ENCODE measurements around the gene ZNF438. TPM values are rescaled to one million over a fixed set of nuclear protein-coding genes. Genes with fewer than 3 reads are reported as not detected.

Gene ZNF438
- total RNA-seq, 2 donors from 2014 or later, result 2.6 to 3.0 TPM

DNA sequence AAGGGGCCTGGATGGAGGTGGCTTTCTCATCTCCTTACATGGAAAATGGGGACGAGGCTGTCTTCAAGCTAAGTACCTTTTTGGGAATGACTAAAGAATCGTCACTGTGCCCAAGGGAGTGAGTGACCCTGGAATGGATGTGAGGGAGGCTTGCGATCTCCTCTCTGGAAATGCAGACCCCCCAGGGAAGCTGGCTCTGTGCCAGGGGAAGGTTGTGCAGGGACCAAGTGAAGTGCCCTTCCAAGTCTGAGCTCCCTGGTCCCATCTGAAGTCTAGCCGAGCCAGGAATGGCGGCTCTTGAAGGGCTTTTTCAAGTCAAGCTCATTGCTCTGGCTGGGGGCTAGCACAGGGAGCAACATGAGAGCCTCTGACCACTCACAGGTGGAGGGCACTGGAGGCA is 221.2 kb downstream of the ZNF438 start:
- H3K9me3 Mint-ChIP-seq, result peaks cover 16% of the 10 kb centered on the region
- no peak overlapping the region for H3K27ac Mint-ChIP-seq

DNA sequence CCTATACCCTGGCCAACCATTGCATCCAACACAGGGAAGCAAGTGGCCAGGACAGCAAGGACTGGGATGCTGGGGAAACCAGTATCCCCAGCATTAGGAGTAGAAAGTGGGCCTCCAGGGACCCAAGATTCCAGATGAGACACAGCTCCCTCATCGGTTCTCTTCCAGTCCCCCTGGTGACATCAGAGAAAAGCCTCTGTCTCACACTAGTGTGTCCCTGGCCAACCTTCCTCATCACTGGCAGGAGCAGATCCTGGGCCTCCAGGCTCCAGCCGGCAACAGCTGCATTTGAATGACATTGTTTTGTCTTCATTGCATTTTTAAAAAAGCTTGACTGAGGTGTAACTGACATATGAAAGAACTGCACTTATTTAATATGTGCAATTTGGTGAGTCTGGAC is 224.8 kb downstream of the ZNF438 start:
- H3K36me3 ChIP-seq (ENCODE audit: control insufficient read depth, insufficient read depth, low read length), result no peaks in the 10 kb centered on the region
- H3K9ac ChIP-seq (ENCODE audit: extremely low read depth, low read length, poor library complexity, severe bottlenecking), result no peak overlapping the region
- TF ChIP-seq, protein P1, sequence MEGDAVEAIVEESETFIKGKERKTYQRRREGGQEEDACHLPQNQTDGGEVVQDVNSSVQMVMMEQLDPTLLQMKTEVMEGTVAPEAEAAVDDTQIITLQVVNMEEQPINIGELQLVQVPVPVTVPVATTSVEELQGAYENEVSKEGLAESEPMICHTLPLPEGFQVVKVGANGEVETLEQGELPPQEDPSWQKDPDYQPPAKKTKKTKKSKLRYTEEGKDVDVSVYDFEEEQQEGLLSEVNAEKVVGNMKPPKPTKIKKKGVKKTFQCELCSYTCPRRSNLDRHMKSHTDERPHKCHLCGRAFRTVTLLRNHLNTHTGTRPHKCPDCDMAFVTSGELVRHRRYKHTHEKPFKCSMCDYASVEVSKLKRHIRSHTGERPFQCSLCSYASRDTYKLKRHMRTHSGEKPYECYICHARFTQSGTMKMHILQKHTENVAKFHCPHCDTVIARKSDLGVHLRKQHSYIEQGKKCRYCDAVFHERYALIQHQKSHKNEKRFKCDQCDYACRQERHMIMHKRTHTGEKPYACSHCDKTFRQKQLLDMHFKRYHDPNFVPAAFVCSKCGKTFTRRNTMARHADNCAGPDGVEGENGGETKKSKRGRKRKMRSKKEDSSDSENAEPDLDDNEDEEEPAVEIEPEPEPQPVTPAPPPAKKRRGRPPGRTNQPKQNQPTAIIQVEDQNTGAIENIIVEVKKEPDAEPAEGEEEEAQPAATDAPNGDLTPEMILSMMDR (conservative IDR thresholded peaks at IDR 0.05), result no peak
- no peaks in the 10 kb centered on the region for H3K9me3 ChIP-seq (ENCODE audit: control insufficient read depth, low read length)
- no peak overlapping the region for H3K27ac ChIP-seq (ENCODE audit: low read depth, low read length)
- DNase-seq, result no peak
- H3K27me3 ChIP-seq (ENCODE audit: control insufficient read depth, insufficient read depth, low read length, poor library complexity, severe bottlenecking), result no peaks in the 10 kb centered on the region
- peaks cover 16% of the 10 kb centered on the region for H3K9me3 Mint-ChIP-seq
- H3K27me3 Mint-ChIP-seq (ENCODE audit: insufficient read depth), result peaks cover 56% of the 10 kb centered on the region
- H3K4me1 Mint-ChIP-seq, result peaks cover 8% of the 10 kb centered on the region
- no peaks in the 10 kb centered on the region for H3K4me1 ChIP-seq (ENCODE audit: control insufficient read depth, insufficient read depth, low read length)
- no peaks in the 10 kb centered on the region for H3K36me3 Mint-ChIP-seq (ENCODE audit: low read depth)
- 84 to 88% methylated on average over 1 to 2 of the region's 2 CpGs for WGBS, 2 experiments (ENCODE audit: insufficient coverage in 1 of 2, insufficient read length in 1 of 2)
- H3K4me3 ChIP-seq (ENCODE audit: low read length), result no peak overlapping the region
- no peak overlapping the region for H3K27ac Mint-ChIP-seq
- no peak overlapping the region for H3K4me3 Mint-ChIP-seq

More for the DNA sequence above, 221.2 kb downstream of the ZNF438 start:
- DNase-seq, result no peak
- TF ChIP-seq, protein P1 (conservative IDR thresholded peaks at IDR 0.05), result no peak
- peaks cover 75% of the 10 kb centered on the region for H3K27me3 Mint-ChIP-seq (ENCODE audit: insufficient read depth)
- H3K36me3 Mint-ChIP-seq (ENCODE audit: low read depth), result no peaks in the 10 kb centered on the region
- peaks cover 16% of the 10 kb centered on the region for H3K27me3 ChIP-seq (ENCODE audit: control insufficient read depth, insufficient read depth, low read length, poor library complexity, severe bottlenecking)
- H3K4me1 Mint-ChIP-seq, result peaks cover 11% of the 10 kb centered on the region
- no peak overlapping the region for H3K4me3 Mint-ChIP-seq
- WGBS, 2 experiments (ENCODE audit: insufficient coverage in 1 of 2, insufficient read length in 1 of 2), result 92 to 100% methylated on average over 2 to 5 of the region's 5 CpGs
- H3K36me3 ChIP-seq (ENCODE audit: control insufficient read depth, insufficient read depth, low read length), result no peaks in the 10 kb centered on the region
- no peaks in the 10 kb centered on the region for H3K4me1 ChIP-seq (ENCODE audit: control insufficient read depth, insufficient read depth, low read length)
- no peaks in the 10 kb centered on the region for H3K9me3 ChIP-seq (ENCODE audit: control insufficient read depth, low read length)
- H3K27ac ChIP-seq (ENCODE audit: low read depth, low read length), result no peak overlapping the region
- no peak overlapping the region for H3K4me3 ChIP-seq (ENCODE audit: low read length)
- no peak overlapping the region for H3K9ac ChIP-seq (ENCODE audit: extremely low read depth, low read length, poor library complexity, severe bottlenecking)

- H3K4me1 Mint-ChIP-seq, result no peaks in the 10 kb centered on the region
- TF ChIP-seq, protein P1 (conservative IDR thresholded peaks at IDR 0.05), result no peak
- H3K4me3 ChIP-seq (ENCODE audit: low read length), result no peak overlapping the region
- H3K9me3 Mint-ChIP-seq, result peaks cover 16% of the 10 kb centered on the region
- H3K36me3 ChIP-seq (ENCODE audit: control insufficient read depth, insufficient read depth, low read length), result no peaks in the 10 kb centered on the region
- no peak for DNase-seq
- H3K9me3 ChIP-seq (ENCODE audit: control insufficient read depth, low read length), result no peaks in the 10 kb centered on the region
- 96% methylated on average over 9 of the region's 9 CpGs; no CpG with 5 or more reads in 1 of the 2 experiments for WGBS, 2 experiments (ENCODE audit: insufficient coverage in 1 of 2, insufficient read length in 1 of 2)
- no peak overlapping the region for H3K27ac ChIP-seq (ENCODE audit: low read depth, low read length)
- no peaks in the 10 kb centered on the region for H3K4me1 ChIP-seq (ENCODE audit: control insufficient read depth, insufficient read depth, low read length)
- no peaks in the 10 kb centered on the region for H3K27me3 ChIP-seq (ENCODE audit: control insufficient read depth, insufficient read depth, low read length, poor library complexity, severe bottlenecking)
- no peaks in the 10 kb centered on the region for H3K36me3 Mint-ChIP-seq (ENCODE audit: low read depth)
- H3K27ac Mint-ChIP-seq, result no peak overlapping the region
- no peak overlapping the region for H3K4me3 Mint-ChIP-seq
- H3K27me3 Mint-ChIP-seq (ENCODE audit: insufficient read depth), result peaks cover 43% of the 10 kb centered on the region
- no peak overlapping the region for H3K9ac ChIP-seq (ENCODE audit: extremely low read depth, low read length, poor library complexity, severe bottlenecking)
Observed at GRCh38 chr10:30805061-30805460, 226.6 kb downstream of the ZNF438 start.
